ENCODE results near the gene CBX2. TPM values are rescaled to one million over a fixed set of nuclear protein-coding genes. Genes with fewer than 3 reads are reported as not detected.

Gene CBX2
- total RNA-seq, 1 donor from 2014 or later, result 9.5 TPM

DNA sequence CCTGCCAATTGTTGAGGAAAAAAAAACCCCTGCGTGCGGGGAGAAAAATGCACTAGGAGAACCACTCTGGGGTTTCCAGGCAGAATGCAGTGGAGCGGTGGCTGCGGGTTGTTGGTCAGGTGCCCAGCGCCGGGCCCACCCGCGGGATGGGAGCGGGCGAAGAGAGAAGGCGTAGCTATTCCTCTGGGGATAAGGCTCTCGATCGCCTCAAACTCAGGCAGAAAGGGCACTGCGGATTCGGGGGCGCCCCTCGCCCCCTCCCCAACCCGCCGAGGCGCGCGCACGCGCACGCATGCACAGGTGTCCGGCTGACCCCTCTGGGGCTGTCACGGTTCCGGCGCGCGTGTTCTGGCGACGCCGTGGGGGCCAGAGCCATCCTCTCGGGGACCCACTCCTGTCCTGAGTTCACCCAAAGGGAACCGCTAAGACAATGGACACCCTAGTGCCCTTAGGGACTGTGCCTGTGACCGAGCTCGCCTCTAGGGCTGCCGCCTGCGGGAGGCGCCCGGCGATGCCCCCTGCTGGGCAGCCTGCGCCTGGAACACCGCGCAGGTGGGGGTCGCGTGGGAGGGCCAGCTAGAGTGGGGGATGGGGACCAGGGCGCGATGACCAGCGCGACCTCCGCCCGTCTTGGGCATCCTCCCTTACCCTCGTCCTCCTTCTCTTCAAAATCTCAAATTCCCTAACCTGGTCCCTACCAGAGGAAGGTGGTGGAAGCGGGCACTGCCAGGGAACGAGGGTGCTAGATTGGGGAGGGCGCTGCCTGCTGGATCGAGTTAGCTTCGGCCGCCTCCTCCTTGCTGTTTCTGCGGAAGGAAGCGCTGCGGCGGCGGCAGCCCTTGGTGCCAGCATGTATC is 33.3 kb downstream of the CBX2 start:
- no peak for DNase-seq (ENCODE audit: low read depth, low spot score)

GRCh38 chr17:79811868-79812352 is 34.0 kb downstream of the CBX2 start:
- DNase-seq (ENCODE audit: low read depth, low spot score), result no peak

GRCh38 chr17:79812353-79813258 is 34.7 kb downstream of the CBX2 start:
- no peak for DNase-seq (ENCODE audit: low read depth, low spot score)

DNA sequence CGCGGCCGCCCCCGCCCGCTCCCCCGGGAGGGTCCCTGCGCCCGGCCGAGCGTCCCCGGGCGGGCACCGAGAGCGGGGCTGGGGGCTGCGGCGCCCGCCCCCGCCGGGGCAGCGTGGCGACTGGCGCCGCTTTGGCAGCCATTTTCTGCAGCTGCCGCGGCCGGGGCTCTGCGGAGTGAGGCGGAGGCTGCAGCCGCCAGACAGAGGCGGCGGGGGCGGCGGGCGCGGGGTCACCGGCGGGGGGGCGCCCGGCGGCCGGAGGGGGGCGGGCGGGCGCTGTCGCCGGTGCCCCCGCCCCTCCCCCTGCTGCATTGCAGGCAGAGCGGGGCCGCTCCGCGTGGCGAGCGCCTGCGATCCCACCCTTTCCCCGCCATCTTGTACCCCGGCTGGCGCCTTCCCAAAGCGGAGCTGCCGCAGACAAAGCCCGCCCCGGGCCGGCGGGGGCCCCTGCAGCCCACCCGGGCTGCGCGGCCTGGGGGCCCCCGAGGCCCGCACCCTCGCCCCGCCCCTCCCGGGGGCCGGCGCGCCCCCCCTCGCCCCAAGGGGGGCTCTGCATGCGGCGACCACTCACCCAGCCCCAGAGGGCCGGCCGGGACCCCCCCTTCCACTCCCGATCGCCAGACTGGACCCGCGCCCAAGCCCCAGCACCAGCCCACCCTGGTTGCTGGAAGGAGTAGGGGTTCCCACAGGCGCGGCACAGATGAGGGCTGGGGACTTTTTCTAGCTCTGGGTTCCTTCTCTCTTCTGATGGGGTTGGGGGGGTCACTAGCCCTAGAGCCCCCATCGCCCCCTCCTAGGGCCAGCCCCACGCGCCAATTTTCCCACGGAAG is 35.6 kb downstream of the CBX2 start:
- DNase-seq (ENCODE audit: low read depth, low spot score), result no peak

- no peak for DNase-seq (ENCODE audit: low read depth, low spot score)
These were observed 36.4 kb downstream of the CBX2 start for GRCh38 chr17:79814127-79814973.

- no peak for DNase-seq (ENCODE audit: low read depth, low spot score)
These were observed 37.3 kb downstream of the CBX2 start for GRCh38 chr17:79814974-79815835.

GRCh38 chr17:79815836-79816461 is 38.0 kb downstream of the CBX2 start:
- DNase-seq (ENCODE audit: low read depth, low spot score), result no peak

DNA sequence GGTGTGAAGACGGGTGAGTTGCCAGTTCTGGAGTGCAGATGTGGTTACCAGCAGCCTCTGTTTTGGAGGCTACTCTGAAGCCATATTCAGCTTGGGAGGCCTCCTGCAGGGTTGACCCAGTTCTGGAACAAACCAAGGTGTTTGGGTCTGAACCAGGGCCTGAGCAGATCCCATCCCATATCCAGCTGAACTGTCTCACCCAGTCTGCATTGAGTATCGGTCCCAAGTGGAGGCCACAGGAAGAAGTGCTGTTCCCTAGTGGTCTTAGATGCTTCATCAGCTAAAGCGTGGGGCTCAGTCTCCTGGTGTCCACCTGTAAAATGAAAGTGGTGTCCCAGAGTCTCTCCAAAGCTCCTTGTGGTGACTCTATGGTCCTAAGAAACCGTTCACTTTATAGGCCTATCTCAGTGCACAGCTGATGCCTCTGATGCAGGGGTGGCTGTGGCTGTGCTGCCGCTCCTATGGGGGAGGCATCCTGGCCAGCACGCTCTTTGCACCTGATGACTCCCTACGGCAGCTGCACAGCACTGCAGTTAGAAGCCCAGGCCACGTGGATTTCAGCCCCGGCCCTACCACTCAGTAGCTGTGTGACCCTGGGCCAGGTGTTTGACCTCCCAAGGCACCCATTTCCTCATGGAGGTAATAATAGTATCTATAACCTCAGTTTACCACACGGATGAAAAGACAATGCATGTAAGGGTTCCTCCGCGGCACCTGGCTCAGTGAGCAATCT is 40.2 kb downstream of the CBX2 start:
- DNase-seq (ENCODE audit: low read depth, low spot score), result no peak

GRCh38 chr17:79819085-79819484 is 41.1 kb downstream of the CBX2 start:
- DNase-seq (ENCODE audit: low read depth, low spot score), result no peak

GRCh38 chr17:79819534-79820276 is 41.8 kb downstream of the CBX2 start:
- no peak for DNase-seq (ENCODE audit: low read depth, low spot score)

- DNase-seq (ENCODE audit: low read depth, low spot score), result no peak
These were observed 43.0 kb downstream of the CBX2 start for GRCh38 chr17:79820959-79821330.

DNA sequence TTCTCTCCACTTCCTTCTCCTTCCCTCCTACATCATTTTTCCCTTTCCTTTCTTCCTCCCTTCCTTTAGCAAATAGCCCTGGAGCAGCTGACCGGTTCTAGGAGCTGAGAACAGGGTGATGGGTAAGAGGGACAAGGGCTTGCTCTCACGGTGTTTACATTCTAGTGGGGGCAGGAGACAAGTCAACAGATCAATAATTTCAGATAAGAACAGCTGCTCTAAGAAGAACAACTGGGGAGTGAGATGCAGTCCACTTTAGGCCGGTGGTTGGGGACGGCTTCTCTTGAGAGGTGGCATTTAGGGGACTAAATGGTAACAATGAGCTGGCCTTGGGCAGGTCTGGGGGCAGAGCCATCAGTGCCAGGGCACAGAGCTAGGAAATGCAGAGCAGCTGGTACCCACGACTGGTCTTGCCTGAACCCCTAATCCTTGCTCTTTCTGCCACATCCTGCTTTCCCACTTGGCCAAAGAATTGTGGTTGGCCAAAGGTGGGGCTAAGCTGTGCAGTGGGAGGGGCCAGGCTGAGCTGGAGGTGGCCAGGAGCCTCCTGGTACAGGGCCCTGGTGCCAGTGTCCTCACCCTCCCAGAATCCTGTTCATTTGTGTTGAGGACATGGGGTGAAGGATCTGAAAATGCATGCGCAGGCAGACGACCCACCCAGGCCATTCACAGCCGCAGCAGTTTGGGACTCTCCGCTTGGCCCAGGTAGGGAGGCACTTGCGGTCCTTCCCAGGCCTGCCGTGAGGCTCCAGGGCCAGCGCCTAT is 43.6 kb downstream of the CBX2 start:
- DNase-seq (ENCODE audit: low read depth, low spot score), result no peak

DNA sequence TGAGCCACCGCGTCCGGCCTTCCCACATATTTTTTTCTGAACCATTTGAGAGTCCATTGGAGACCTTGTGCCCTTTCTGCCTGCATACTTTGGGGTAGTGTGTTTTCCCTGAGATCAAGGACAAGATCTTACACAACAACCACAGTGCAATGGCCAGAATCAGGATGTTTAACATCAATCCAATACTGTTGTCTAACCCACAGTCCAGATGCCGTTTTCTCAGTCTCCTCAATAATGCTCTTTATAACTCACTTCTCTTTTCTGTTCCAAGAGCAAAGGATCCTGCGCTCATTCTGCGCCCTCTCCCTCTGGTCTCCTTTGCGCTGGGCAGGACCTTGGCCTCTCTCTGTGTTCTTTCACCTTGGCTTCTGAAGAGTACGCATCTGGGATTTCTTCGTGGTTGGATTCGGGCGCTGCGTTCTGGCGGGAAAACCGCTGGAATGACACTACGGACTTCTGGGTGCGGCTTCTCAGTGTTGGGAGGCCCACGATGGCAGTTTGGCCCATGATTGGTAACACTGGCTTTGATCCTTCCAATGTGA is 44.7 kb downstream of the CBX2 start:
- no peak for DNase-seq (ENCODE audit: low read depth, low spot score)

DNA sequence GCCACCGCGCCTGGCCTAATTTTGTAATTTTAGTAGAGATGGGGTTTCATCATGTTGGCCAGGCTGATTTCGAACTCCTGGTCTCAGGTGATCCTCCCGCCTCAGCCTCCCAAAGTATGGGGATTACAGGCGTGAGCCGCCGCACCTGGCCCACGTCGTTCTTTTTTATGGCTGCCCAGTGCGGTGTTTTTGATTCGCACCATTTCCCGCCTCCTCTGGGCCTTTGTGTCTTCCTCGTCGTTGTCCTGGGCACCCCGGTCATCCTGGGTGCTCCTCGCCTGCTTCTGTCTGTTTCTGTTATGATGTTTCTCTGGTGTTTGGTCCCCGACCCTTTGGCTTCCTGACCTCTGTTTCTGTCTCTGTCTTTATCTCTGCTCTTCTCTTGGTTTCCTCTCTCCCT is 46.3 kb downstream of the CBX2 start:
- no peak for DNase-seq (ENCODE audit: low read depth, low spot score)

GRCh38 chr17:79824893-79825579 is 47.1 kb downstream of the CBX2 start:
- no peak for DNase-seq (ENCODE audit: low read depth, low spot score)

DNA sequence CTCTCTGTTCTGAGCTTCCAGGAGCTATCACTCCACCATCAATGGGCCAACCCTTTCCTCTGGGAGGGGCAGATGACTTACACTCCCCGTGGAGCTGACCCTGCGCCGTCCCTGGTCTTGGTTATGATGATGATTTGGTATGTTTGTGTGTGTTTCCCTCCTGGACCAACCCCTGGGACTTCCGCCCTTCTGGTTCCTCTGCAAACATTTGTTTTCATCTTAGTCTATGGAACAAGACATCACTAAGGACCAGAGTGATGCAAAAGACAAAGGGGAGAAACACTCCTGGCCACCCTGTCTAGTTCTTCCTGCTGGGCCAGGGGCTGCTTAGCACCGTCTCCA is 47.6 kb downstream of the CBX2 start:
- no peak for DNase-seq (ENCODE audit: low read depth, low spot score)
